HG03108 (cell line): ENCODE data around the gene CCR5.

Experiments used
- ATAC-seq: cut with Tn5 transposase; IDR thresholded peaks from one replicate; pipeline ENCODE4 v1.9.1; 2021; ENCODE audit warnings: moderate library complexity; ENCODE audit not compliant: unreplicated experiment

The CCR5 gene

GRCh38 chr3:46358466-46358865 is 12.3 kb upstream of the CCR5 start:
- no peak for ATAC-seq

GRCh38 chr3:46359733-46360493 is 10.8 kb upstream of the CCR5 start:
- no peak for ATAC-seq

GRCh38 chr3:46360907-46361306 is 9.8 kb upstream of the CCR5 start:
- no peak for ATAC-seq

- no peak for ATAC-seq
Observed at GRCh38 chr3:46361408-46362283, 9.1 kb upstream of the CCR5 start.

GRCh38 chr3:46365041-46365440 is 5.7 kb upstream of the CCR5 start:
- ATAC-seq = no peak

GRCh38 chr3:46365737-46366524 is 4.8 kb upstream of the CCR5 start:
- ATAC-seq = no peak

- no peak for ATAC-seq
Observed at GRCh38 chr3:46367811-46368210, 2.9 kb upstream of the CCR5 start.

GRCh38 chr3:46368569-46368968 is 2.2 kb upstream of the CCR5 start:
- no peak for ATAC-seq

- no peak for ATAC-seq
Observed at GRCh38 chr3:46369151-46369550, 1.6 kb upstream of the CCR5 start.

- ATAC-seq = no peak
Observed at GRCh38 chr3:46369675-46370132, 1.0 kb upstream of the CCR5 start.

- ATAC-seq = no peak
Observed at GRCh38 chr3:46371519-46372340, 984 bp downstream of the CCR5 start.

GRCh38 chr3:46372492-46373359 is 2.0 kb downstream of the CCR5 start:
- no peak for ATAC-seq

- no peak for ATAC-seq
Observed at GRCh38 chr3:46374755-46375154, 4.0 kb downstream of the CCR5 start.

- ATAC-seq = no peak
Observed at GRCh38 chr3:46375218-46375617, 4.5 kb downstream of the CCR5 start.

GRCh38 chr3:46375814-46376213 is 5.1 kb downstream of the CCR5 start:
- ATAC-seq = no peak

GRCh38 chr3:46378426-46378942 is 7.7 kb downstream of the CCR5 start:
- no peak for ATAC-seq

- ATAC-seq = no peak
Observed at GRCh38 chr3:46380471-46381221, 9.9 kb downstream of the CCR5 start.

- no peak for ATAC-seq
Observed at GRCh38 chr3:46381625-46382024, 10.9 kb downstream of the CCR5 start.
